Activated CD4-positive, CD25-positive, alpha-beta regulatory T cell treated with anti-CD3 and anti-CD28 coated beads, Interleukin-2, amount 50 U/mL, for 72 hours (primary cell): Measurements from ENCODE around the gene COL12A1.

ENCODE experiments used
- DNase-seq: peaks from one replicate; pipeline ENCODE4 v3.0.0; 2021

COL12A1 gene

DNA sequence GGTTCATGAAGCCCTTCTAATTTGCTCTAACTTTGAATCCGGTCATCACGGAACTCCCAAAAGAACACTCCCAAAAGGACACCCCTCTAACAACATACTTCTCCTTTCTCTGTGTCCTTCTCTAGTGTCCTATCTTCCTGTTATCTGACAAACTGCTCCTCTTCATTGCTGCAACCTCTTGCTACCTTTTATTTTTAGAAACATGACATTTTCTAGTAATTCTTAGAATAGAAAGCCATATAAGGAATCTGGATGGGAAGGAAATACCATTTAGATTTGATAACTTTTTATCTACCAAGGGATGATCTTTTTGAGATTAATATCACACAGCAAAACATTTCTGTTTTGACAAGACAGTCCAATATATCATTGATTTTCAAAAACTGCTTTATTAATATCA, 63.1 kb downstream of the COL12A1 start:
- no peak for DNase-seq

DNA sequence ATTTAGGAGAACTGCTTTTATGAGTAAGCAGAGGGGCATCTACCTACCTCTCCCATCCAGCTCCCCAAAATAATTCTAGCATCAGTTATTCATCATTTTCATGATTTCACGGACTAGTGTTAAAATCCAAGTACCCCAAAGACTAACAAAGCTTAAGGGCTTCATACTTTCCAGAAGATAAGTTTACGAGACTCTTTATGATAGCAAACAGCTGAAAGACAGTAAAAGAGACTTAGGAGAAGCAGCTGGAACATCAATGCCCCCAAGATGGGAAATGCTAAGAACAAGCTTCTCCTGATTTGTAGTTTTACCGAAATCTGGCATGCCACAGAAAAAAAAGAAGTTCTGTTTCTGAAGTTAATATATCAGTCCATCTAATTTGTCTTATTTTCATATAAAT, 70.0 kb downstream of the COL12A1 start:
- no peak for DNase-seq

DNA sequence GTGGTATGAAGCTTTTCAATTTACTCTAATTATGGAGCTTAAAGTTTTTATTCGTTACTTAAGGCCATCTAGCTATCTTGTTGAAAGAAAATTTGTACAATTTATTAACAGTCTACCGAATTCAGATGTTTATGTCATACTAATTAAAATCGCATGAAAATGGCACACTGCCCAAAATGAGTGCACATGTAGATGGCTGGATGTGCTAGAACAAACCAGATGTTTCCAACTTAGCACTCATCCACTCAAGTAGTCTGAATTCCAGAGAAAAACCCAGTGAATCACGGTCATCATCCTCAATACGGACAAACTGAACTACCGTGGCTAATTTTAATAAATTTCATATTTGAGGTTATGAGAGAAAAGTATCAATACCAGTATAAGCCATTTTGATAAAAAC, 70.4 kb downstream of the COL12A1 start:
- no peak for DNase-seq

DNA sequence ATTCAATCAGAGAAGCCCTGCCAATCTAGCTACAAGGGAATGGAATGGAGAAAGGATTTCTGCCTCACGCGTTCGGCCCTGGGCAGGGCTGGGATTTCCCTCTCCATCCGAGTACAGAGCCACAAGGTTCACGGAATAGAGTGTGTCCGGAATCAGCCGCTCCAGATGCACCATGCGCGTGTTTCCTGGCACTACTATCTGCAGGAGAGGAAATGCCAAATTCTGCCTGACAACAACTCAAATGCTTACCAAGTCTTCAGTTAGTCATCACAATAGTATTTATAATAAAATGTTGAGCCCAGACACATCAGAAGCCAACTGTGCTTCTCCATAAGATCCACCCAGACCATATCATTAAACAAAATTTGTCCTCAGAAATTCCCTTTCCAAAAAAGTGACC, 75.1 kb downstream of the COL12A1 start:
- DNase-seq: no peak

DNA sequence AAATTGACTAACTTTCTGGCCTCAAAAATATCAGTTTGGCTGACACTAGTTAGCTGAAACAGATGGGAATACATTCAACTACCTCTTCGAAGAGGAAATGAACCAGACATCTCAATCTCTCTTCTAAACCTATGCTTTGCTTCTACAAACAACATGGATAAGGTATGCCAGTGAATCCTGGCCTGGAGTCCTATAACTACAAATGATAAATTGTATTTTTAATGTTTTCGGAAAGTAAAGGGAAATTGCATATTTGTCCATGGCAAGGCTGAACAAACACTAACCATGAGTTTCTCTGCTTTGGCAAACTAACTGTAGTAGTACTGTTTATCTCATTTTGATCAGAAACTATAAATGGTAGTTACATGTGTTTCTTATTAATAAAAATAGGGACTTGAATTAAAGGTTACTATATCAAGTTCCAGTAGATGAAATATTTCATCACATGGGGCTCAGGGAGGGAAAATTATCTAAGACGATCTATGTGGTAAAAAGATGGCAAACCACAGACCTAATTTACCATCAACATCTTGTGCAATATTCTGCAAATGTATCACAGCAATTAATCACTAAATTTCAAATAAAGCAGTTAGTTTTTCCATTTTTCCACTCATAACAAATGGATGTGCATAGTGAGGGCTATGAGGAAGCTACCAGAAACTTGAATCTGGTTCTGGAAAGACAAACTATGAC, 76.8 kb downstream of the COL12A1 start:
- no peak for DNase-seq

DNA sequence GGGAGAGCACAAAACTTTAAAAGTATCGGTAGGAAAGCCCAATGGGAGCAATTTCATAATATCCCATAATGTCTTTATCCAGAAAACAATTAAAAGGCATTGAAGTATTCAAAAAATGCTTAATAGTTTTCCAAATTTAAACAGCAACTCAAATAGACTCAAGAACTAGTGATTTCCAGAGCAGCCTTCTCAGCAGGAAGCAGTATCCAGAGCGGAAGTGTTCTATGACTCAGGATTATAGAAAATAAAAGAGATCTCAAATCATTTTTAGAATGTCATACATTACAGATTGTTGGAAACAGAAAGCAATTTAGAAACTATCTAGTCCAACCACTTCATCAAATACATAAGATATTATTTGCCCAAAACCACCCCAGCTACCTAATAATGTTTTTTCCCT, 79.3 kb downstream of the COL12A1 start:
- DNase-seq: no peak

DNA sequence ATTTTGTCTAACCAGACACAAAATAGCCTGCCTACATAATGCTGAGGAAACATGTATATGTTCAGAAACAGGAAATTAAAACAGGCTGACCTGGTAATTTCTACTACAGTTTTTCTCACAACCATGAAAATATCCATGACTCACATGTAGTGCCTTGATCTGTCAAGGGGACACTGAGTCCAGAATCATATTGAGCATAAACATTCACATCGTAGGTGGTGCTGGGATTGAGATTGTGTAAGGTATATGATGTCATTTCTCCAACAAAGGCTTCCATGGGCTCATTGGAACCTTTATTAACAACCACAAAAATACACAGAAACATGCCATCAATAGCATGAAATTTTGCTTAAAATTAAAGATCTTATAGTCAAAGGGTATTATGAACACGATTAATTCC, 80.9 kb downstream of the COL12A1 start:
- DNase-seq: no peak

DNA sequence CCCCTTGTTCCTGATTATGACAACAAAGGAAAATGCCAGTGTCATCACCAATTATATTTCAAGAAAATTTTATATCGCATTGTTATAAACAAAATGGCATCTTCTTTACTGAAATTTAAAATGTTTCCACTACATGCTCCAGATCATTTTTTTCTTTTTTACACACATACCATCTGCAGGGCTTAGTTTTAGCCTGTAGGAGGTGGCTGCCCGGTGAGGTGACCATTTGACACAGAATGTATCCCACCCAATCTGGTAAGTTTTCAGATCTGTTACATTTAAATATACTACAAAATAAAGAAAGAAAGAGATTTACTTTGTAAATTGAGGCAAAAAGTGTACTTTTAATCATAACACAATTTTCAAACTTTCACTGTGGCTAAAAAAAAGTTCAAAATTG, 81.8 kb downstream of the COL12A1 start:
- no peak for DNase-seq

DNA sequence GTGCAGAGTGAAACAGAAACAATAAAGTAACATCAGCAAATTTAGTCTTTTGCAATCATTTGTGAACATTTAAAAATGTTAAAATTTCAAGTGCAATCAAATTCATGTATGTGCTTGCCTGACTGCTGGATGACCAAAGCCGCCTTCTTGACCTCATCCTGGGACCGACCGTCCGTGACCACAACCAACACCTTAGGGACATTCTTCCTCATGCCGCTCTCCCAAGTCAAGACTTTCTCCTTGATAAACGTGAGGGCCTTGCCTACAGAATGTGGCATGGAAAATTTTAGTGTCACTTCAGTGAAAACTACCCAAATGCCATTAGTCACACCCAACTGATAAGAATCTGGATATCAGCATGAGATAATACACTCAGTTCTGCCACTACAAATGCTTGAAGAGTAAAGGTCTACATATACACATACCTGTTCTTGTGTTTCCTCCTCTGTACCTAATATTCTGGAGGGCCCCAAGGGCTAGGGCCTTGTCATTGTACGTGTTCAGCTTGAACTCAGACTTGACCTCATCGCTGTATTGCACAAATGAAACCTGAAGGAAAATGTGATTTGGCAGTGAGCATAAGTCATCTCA, 86.8 kb downstream of the COL12A1 start:
- no peak for DNase-seq

DNA sequence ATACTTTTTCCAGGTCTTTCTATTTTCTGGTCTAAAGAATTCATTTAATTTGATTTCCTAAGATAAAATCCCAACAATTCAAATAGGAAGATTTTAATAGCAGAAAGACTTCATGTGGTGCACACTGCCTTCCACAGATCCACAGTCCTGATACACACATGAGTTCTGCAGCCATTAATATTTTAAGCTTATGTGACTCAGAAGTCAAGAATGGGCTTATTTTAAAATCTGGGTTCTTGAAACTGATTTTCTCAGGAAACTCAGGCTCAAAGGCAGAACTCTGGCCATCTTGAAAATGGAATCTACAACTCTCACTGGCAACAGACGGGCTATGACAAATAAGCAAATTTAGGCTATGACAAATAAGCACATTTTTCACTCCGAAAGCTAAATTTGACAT, 88.2 kb downstream of the COL12A1 start:
- DNase-seq: no peak

DNA sequence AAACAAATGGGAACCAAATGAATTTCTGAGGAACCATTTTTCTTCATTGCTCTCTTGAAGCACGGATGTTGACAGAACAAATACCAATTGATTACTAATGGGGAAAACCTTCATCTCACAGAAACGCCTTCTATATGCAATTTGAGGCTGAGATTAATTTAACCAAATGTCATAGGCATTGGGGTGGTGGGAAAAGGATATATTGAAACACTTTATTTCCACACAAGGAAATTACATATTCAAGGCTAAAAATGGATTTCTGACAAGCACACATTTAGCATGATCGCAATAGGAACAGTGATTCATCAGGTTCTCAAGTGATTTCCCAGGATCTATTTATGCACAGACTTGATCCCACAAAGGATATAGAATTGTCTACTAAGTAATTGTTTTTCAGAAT, 88.9 kb downstream of the COL12A1 start:
- no peak for DNase-seq

DNA sequence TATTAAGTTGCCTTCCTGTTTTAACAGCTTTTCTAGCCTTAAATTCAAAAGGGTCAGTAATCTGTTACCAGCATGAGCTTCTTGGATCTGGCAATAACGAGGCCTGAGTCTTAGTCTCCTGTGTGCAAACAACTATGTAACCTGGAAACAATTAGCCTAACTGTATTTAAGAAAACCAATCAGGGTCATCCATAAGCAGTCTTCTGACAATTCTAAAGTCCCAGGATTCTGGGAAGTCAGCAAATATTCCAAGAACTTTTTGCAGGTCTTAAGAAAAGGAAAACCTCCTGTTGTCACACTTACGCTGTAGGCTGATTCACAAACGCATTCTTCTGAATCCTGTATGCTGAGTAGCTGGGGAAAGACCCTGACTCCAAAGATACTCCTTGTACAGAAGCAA, 90.4 kb downstream of the COL12A1 start:
- no peak for DNase-seq

DNA sequence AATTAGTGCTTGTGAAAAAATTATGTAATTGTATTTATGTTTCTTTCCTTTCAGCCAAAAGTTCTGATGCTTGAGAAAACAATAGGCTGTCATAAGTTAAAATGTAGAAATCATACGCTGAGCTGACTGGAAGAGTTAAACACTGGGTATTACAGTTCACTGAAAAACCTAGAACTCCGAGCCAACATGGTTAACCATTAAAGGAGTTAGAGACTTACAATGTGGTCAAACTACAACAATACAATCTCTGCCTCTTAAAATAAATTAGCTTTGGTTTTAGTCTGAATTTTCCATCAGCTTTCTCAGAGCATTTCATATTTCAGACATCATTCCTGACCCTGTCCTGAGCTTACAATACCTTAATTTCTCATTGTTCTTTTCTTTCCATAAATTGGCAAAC, 91.0 kb downstream of the COL12A1 start:
- no peak for DNase-seq

DNA sequence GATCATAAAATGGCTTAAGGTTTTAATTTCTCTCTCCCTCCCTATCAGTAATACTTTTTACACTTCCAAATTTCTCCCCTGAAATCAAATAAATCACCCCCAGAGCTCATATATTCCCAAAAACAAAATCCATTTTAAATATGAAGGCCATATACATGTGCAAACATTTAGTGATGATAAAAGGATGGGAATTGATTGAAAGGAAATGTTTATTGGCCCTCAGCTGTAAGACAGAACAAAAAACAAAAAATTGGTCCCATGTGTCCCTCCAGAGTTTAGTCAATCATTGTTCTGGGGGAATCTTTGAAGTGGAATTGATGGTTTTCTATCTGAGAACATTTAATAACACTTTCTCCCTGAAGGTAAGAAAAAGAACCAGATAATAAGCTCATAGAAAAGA, 91.7 kb downstream of the COL12A1 start:
- no peak for DNase-seq

DNA sequence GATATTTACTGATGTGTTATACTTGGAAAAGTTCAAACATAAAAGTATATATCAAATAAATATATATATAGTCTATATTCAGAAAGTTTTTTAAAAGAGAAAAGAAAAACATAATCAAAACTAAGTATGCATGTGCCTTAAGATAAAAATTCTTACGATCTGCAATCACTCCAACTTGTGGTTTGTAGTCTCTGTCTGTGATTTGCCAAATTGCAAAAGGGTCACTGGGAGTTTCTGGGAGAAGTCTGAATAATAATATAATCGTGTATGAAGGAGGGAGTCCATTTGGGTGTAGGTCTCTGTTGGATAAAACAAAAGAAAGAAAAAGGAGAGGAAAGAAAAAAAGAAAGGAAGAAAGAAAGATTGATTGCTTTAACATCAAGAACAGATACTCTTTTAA, 92.4 kb downstream of the COL12A1 start:
- DNase-seq: no peak

DNA sequence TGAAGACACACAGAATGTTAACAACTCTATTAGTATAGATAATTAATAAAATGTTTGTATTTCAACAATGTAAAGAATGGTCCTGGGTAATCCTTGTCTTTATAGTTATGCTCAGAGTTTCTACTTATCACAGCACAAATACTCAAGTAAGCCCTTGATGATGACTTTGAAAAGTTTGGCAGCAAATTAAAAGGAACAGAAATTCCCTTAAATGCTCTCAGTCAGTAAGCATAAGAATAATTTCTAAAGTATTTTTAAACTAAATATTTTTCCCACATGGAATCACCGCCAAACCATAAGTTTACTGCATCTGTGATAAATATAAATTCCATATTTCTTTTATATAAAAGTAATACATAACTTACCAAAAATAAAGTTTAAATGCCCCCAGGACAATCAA, 96.1 kb downstream of the COL12A1 start:
- no peak for DNase-seq

DNA sequence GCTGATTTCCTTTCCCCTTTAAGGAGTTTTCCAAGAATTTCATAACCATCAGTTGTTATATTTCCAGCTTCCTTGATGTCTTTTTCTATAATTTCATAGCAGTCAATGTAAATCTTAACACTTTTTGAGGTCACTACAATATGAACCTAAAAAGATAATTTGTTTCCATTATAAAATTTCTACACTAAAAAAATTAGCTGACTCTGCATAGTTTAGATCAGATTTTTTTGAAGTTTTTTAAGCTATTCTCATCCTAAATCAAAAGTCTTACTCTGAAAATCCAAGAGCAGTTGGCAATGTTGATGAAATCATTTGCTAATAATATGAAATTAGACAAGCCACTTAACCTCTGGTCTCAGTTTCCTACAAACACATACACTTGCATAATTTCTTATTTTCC, 96.8 kb downstream of the COL12A1 start:
- DNase-seq: no peak

DNA sequence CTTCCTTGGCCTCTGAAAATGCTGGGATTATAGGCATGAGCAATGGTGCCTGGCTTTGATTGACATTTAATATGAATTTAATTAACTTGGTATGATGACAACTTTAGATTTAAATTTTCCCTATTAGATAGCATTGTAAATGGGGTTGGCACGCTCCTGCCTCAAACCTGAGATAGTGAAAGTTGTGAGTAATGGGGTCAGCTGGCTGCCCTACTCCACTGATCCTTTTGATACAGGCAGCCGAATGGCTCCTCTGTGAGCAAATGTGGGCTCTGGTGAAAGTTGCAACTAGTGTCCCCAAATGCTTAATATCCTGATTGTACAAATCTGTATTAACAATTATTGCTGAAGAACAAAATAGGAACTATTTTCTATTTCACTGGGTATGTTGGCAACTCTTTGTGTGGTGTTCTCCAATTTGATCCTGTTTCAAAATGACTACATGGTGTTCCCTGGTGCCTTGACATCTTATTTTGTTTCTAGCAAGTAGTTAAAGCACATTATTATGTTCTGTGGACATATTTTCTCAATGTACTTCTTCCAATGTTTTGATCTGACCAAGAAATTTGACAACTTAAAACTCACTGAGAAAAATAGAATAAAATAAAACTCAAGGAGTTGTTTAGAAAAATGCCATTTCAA, 97.4 kb downstream of the COL12A1 start:
- DNase-seq: no peak

DNA sequence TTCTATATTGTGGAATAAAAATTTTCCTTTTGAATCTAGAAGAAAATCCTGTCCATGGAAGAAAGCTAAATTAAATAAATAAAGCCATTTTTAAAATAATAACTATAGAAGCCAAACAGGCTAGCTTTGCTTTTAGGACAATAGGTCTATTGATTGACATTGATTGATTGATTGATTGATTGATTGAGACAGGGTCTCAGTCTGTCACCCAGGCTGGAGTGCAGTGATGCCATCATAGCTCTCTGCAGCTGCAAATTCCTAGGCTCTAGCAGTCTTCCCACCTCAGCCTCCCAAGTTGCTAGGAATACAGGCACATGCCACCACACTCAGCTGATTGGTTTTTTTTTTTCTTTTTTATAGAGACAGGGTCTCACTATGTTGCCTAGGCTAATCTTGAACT, 97.9 kb downstream of the COL12A1 start:
- no peak for DNase-seq

DNA sequence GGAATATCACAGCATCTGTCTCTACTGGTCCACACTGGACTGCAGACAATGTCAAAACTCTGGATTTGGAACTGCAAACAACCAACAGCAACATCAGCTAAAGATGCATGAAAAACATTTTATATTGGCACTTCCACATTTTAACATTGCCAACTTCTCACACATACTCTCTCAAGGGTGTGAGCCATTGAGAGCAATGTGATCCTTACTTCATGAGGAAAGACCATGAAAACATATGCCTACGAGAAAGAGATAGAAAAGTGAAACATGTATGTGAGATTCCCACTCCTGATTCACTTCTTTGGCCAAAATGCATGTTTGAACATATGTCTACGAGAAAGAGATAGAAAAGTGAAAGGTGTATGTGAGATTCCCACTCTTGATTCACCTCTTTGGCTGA, 99.4 kb downstream of the COL12A1 start:
- DNase-seq: no peak

DNA sequence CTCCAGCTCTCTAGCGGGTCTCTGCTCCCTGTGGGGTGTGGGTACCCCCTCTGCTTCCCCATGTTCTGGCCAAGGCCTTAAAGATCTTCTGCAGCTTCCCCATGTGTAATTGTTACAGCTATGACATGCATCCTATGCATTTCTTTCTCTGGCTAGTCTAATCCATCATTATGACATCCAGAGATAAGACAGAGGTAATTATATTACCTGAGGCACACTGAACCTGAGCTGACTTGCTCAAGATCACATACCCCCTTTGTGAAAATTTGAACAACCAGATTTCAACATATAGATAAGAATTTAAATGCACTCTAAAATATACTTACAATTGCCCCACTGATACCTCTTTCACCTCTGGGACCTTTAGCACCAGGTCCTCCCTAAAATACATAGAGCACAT, 102.4 kb downstream of the COL12A1 start:
- DNase-seq: no peak

DNA sequence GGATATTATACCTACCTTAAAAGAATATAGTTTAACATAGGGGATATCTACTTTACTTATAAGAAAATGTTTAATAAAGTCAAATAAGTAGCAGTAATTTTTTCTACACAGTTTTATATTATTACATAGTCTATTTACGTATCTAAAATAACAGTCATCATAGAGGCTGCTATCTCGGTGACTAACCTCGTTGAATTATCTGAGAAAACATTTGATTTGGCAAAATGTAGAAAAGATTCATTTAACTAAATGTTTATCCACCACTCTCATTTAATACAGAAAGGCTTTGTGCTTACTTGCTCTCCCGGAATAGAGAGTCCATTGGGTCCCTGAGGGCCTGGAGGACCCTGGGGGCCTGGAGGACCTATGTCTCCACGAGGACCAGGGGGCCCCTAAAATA, 103.6 kb downstream of the COL12A1 start:
- DNase-seq: no peak

DNA sequence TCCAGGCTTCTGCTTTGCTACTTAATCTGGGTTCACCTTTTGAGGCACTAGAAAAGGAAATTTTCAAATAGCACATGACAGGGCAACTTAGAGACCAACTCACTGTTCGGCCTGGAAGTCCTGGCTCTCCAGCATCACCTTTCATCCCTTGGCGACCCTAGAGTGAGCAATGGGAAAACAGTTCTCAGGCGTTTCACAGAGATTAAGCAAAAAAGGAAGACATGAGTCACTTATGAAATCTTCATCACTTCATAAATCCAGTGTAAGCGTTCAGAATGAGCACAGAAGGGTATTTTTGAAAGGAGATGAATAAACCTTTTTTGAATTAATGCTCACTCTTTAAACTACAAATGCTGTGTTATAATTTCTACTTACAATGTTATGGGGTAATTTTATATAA, 104.0 kb downstream of the COL12A1 start:
- DNase-seq: no peak

DNA sequence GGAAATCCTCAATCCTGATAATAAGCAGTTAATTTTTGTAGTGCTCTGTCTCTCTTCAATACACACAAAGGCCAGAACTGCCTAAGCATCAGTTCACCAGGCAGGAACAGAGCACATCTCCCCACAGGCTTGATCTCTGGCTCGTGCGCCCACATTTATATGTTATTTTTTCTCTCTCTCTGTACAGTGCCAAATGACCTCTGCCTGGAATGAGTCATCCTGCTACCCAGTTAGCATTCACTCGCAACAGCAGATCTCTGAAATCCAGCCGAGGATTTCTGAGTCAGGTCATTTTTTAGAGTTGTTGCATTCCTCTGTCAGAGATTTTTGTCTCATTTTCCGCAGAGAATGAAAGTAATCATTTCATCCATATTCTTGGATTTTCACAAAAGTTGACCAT, 107.1 kb downstream of the COL12A1 start:
- no peak for DNase-seq

DNA sequence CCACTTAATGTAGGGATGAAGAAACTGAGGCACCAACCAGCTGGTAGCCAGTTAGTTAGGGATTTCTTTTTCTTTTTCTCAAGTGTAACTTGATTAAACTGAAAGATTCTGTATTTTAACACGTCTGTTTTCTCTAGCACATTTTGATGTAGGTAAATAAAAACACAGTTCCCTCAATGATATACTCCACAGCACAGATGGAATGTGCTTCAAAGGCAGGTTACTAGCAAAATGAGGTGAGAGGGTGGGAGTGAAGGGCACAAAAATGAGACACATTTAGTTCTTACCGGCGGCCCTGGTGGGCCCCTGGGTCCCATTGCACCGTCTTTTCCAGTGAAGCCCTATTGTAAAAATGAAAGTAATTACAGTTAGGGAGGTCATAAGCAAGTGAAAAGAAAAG, 108.9 kb downstream of the COL12A1 start:
- no peak for DNase-seq
